Astrocyte of the spinal cord (primary cell): ENCODE measurements around the gene DHX8.

ENCODE experiments used
- DNase-seq: peaks from one replicate; pipeline ENCODE4 v3.0.0; 2011; ENCODE audit warnings: low read depth, low spot score
- H3K4me3 ChIP-seq: 2 replicates; pipeline ENCODE4 v1.5.1; 2011; ENCODE audit warnings: low read depth, mild to moderate bottlenecking, low read length, moderate library complexity
- CTCF ChIP-seq: IDR thresholded peaks from 2 replicates; pipeline ENCODE4 v1.5.1; 2012; ENCODE audit warnings: low read depth, mild to moderate bottlenecking, low read length, inconsistent platforms
- in situ Hi-C: cut with HindIII; loops from 2 replicates; pipeline ENCODE4 v1.10.0; 2017; ENCODE audit warnings: low sequenced_read_pairs

DHX8 gene

GRCh38 chr17:43483674-43484551, at the start of gene DHX8:
TSS of gene DHX8 (plus strand) at chr17:43483975. CDS start at chr17:43484038, 63 bp downstream.
- H3K4me3 ChIP-seq = peak within 1 kb of the TSS; percentile 98
- TF ChIP-seq CTCF = peak; percentile 100
- in situ Hi-C loops = no loop called here

GRCh38 chr17:43434902-43435319, 48.9 kb upstream of the DHX8 start:
- TF ChIP-seq CTCF = no peak
- peak; percentile 49 for DNase-seq
- no peak overlapping the region for H3K4me3 ChIP-seq
- in situ Hi-C loops = no loop called here

More at GRCh38 chr17:43483674-43484551, at the start of gene DHX8:
- peak; percentile 99 for DNase-seq

GRCh38 chr17:43437756-43438155, 46.0 kb upstream of the DHX8 start:
- no peak for TF ChIP-seq CTCF
- in situ Hi-C loops = no loop called here
- H3K4me3 ChIP-seq = no peak overlapping the region
- DNase-seq = no peak

GRCh38 chr17:43438626-43439025, 45.1 kb upstream of the DHX8 start:
- in situ Hi-C loops = no loop called here

GRCh38 chr17:43439041-43439440, 44.7 kb upstream of the DHX8 start:
- TF ChIP-seq CTCF = no peak
- in situ Hi-C loops = no loop called here
- H3K4me3 ChIP-seq = no peak overlapping the region
- no peak for DNase-seq

More at GRCh38 chr17:43438626-43439025, 45.1 kb upstream of the DHX8 start:
- no peak for TF ChIP-seq CTCF
- no peak for DNase-seq
- no peak overlapping the region for H3K4me3 ChIP-seq

- no peak overlapping the region for H3K4me3 ChIP-seq
- no peak for TF ChIP-seq CTCF
- in situ Hi-C loops = no loop called here
- DNase-seq = peak; percentile 52
Measured at GRCh38 chr17:43442711-43443110, 41.1 kb upstream of the DHX8 start.
